ENCODE measurements around the gene TET1. TPM values are rescaled to one million over a fixed set of nuclear protein-coding genes. Genes with fewer than 3 reads are reported as not detected.
"Not testable (repeated sequence)": the region's sequence is repeated elsewhere in the genome, so short reads cannot be mapped to it uniquely, and the experiment has no call there.

TET1 gene
- total RNA-seq, 2 experiments from 2014 or later, result 3.3 to 3.4 TPM

GRCh38 chr10:68740676-68741075 lies 180.5 kb downstream of the TET1 start:
- H2AFZ ChIP-seq (ENCODE audit: low read length); BruUV-seq (replicated peaks); H3K79me2 ChIP-seq (ENCODE audit: insufficient read depth, low read depth, low read length); H4K20me1 ChIP-seq (ENCODE audit: insufficient read depth, low read length); DNase-seq (ENCODE audit: low spot score); H3K4me1 ChIP-seq (ENCODE audit: insufficient read depth, low read length, poor library complexity, severe bottlenecking); H3K9me3 ChIP-seq (ENCODE audit: low read length); H3K9me2 ChIP-seq (ENCODE audit: insufficient read depth, low read length); H3K4me2 ChIP-seq (ENCODE audit: low read length); CTCF ChIA-PET (ENCODE audit: unreplicated experiment); POLR2A ChIA-PET; H3K27ac ChIP-seq (ENCODE audit: low read depth, low read length, poor library complexity, severe bottlenecking); H3K4me3 ChIP-seq (ENCODE audit: low read depth, low read length, poor library complexity, severe bottlenecking); intact Hi-C loops (cut with micrococcal nuclease; ENCODE audit: unreplicated experiment): not testable (repeated sequence)
- peaks cover 96% of the 10 kb centered on the region for H3K36me3 ChIP-seq (ENCODE audit: insufficient read depth, low read length)

GRCh38 chr10:68742397-68742796 lies 182.3 kb downstream of the TET1 start:
- ChIA-PET CTCF (ENCODE audit: unreplicated experiment) (no interaction called here), POLR2A (no interaction called here)
- no peak overlapping the region for H3K27ac ChIP-seq (ENCODE audit: low read depth, low read length, poor library complexity, severe bottlenecking)
- H3K9me3 ChIP-seq (ENCODE audit: low read length), result no peaks in the 10 kb centered on the region
- H3K36me3 ChIP-seq (ENCODE audit: insufficient read depth, low read length), result peaks cover 92% of the 10 kb centered on the region
- H3K79me2 ChIP-seq (ENCODE audit: insufficient read depth, low read depth, low read length), result no peaks in the 10 kb centered on the region; the same call in 1 of the 2 replicates
- H4K20me1 ChIP-seq (ENCODE audit: insufficient read depth, low read length), result 0 out of 2 replicates have a peak, but pooled peaks cover 4% of the 10 kb centered on the region
- no TSS peak for BruUV-seq (replicated peaks)
- H3K9me2 ChIP-seq (ENCODE audit: insufficient read depth, low read length), result no peaks in the 10 kb centered on the region
- no peak overlapping the region for H3K4me2 ChIP-seq (ENCODE audit: low read length)
- H2AFZ ChIP-seq (ENCODE audit: low read length), result no peak overlapping the region
- H3K4me1 ChIP-seq (ENCODE audit: insufficient read depth, low read length, poor library complexity, severe bottlenecking), result no peaks in the 10 kb centered on the region
- no peak for TF ChIP-seq EZH2phosphoT487 (IDR thresholded peaks at IDR 0.05; ENCODE audit: borderline replicate concordance, low read depth, low read length)
- TF ChIP-seq, protein P1, sequence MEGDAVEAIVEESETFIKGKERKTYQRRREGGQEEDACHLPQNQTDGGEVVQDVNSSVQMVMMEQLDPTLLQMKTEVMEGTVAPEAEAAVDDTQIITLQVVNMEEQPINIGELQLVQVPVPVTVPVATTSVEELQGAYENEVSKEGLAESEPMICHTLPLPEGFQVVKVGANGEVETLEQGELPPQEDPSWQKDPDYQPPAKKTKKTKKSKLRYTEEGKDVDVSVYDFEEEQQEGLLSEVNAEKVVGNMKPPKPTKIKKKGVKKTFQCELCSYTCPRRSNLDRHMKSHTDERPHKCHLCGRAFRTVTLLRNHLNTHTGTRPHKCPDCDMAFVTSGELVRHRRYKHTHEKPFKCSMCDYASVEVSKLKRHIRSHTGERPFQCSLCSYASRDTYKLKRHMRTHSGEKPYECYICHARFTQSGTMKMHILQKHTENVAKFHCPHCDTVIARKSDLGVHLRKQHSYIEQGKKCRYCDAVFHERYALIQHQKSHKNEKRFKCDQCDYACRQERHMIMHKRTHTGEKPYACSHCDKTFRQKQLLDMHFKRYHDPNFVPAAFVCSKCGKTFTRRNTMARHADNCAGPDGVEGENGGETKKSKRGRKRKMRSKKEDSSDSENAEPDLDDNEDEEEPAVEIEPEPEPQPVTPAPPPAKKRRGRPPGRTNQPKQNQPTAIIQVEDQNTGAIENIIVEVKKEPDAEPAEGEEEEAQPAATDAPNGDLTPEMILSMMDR (conservative IDR thresholded peaks at IDR 0.05; ENCODE audit: low read length), result no peak
- no peak for DNase-seq (ENCODE audit: low spot score)
- no peak overlapping the region for H3K4me3 ChIP-seq (ENCODE audit: low read depth, low read length, poor library complexity, severe bottlenecking)
- intact Hi-C loops (cut with micrococcal nuclease; ENCODE audit: unreplicated experiment), result no loop called here

Small RNA genes lying within 50 kb of the gene (small RNA-seq; reads per million reads assigned to genes)
- gene RF00019, result not detected

Other genes starting within 250 kb of the TET1 start
- gene HNRNPH3, start 228.3 kb upstream of the TET1 start, total RNA-seq (2014; rRNA removed; shearing (Covaris generic)), result 30.8 and 69.2 TPM in 2 replicates
- gene HNRNPH3, start 228.3 kb upstream of the TET1 start, total RNA-seq (2022), result 241 and 261 TPM in 2 replicates
- 2.5 and 3.1 TPM in 2 replicates for gene PBLD, start 227.4 kb upstream of the TET1 start, total RNA-seq (2014; rRNA removed; shearing (Covaris generic))
- 5.9 and 8.0 TPM in 2 replicates for gene PBLD, start 227.4 kb upstream of the TET1 start, total RNA-seq (2022)
- gene RUFY2, start 153.1 kb upstream of the TET1 start, total RNA-seq (2014; rRNA removed; shearing (Covaris generic)), result 16.6 and 17.4 TPM in 2 replicates
- 16.3 and 23.0 TPM in 2 replicates for gene RUFY2, start 153.1 kb upstream of the TET1 start, total RNA-seq (2022)
- 35.9 and 42.1 TPM in 2 replicates for gene DNA2, start 88.4 kb upstream of the TET1 start, total RNA-seq (2014; rRNA removed; shearing (Covaris generic))
- 51.2 and 60.7 TPM in 2 replicates for gene DNA2, start 88.4 kb upstream of the TET1 start, total RNA-seq (2022)
- 7.1 and 15.4 TPM in 2 replicates for gene SLC25A16, start 32.8 kb upstream of the TET1 start, total RNA-seq (2014; rRNA removed; shearing (Covaris generic))
- gene SLC25A16, start 32.8 kb upstream of the TET1 start, total RNA-seq (2022), result 20.9 and 25.7 TPM in 2 replicates
- gene CCAR1, start 160.9 kb downstream of the TET1 start, total RNA-seq (2014; rRNA removed; shearing (Covaris generic)), result 66.3 and 66.4 TPM in 2 replicates
- 120 and 126 TPM in 2 replicates for gene CCAR1, start 160.9 kb downstream of the TET1 start, total RNA-seq (2022)